SH-SY5Y (cell line): Measurements from ENCODE around the gene CALB2.

Source experiments
- GATA2 ChIP-seq: IDR thresholded peaks from 2 replicates; pipeline ENCODE4 v1.6.1; 2011; ENCODE audit warnings: mild to moderate bottlenecking, low read depth, low read length
- GATA3 ChIP-seq: IDR thresholded peaks from 2 replicates; pipeline ENCODE4 v1.6.1; 2011; ENCODE audit warnings: low read depth, mild to moderate bottlenecking, low read length, moderate library complexity

DNA sequence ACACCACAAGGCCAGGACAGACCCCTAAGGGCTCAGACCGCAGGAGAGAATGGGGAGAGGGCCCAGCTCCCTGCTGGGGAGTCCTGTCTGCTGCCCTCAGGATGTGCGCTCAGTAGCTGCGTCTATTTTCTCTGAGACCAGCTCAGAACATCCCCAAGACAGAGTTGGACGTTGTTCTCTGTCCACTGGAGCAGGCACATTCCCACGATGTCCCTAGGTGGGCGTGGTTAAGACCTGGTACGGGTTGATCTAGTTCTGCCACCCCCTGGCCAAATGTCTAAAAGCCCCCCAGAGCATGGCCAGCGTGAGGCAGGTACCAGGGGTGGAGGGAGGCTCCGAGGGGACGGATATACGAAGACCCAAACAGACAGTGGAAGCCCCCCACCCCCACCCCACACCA is 842 bp upstream of the CALB2 start:
- TF ChIP-seq GATA2 (no peak), GATA3 (no peak)
